ENCODE results near the gene PTPRN2.

PTPRN2 gene

DNA sequence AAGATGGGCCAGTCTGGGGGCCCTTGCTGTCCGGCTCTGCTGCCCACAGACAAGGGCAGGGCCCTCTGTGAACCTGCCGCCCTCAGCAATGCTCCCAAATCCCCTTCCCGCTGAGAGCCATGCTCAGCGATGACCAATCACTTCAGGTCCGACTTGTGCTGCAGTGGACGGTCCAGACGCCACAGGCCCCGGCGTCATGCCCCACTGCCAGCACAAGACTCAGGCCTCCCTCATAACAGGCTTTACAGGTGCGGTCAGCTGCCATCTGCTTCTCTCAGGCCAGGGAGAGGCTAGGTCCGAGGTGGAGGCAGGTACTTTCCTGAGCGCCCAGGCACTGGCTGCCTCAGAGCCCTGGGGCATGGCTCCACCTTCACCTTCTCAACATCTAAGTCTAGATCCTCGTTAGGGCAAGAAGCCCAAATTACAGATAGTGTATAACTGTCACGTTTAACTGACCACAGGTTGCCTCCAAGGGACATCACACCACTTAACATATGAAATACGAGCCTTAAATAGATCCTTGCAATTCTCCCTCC lies 393.2 kb downstream of the PTPRN2 start:
- no peak for DNase-seq

- no peak for DNase-seq
These were observed 394.2 kb downstream of the PTPRN2 start for GRCh38 chr7:158193446-158193845.

- DNase-seq, result no peak
These were observed 394.7 kb downstream of the PTPRN2 start for GRCh38 chr7:158192956-158193355.

- no peak for DNase-seq
These were observed 395.3 kb downstream of the PTPRN2 start for GRCh38 chr7:158192184-158192835.

DNA sequence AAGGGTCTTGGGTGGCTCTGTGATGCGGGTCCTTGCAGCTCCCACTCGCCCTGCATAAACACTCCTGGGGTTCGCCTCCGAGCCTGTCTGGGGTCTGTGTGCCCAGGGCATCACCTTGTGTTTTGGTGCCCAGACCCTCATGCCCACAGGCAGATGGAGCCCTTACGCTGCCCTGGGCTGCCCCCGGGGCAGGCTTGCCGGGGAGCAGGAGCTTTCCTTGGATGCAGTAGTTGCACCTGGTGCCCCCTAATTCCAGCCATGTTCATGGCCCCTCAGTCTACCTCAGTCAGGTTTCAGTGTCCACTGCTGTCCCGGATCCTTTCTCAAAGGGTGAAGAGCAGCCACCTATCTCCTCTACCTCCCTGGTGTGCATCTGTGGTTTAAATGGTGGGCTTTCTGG lies 396.0 kb downstream of the PTPRN2 start:
- DNase-seq, result no peak

GRCh38 chr7:158190756-158191155 lies 396.9 kb downstream of the PTPRN2 start:
- no peak for DNase-seq

- DNase-seq, result no peak
These were observed 398.9 kb downstream of the PTPRN2 start for GRCh38 chr7:158188676-158189075.

- DNase-seq, result no peak
These were observed 400.0 kb downstream of the PTPRN2 start for GRCh38 chr7:158187694-158187994.

DNA sequence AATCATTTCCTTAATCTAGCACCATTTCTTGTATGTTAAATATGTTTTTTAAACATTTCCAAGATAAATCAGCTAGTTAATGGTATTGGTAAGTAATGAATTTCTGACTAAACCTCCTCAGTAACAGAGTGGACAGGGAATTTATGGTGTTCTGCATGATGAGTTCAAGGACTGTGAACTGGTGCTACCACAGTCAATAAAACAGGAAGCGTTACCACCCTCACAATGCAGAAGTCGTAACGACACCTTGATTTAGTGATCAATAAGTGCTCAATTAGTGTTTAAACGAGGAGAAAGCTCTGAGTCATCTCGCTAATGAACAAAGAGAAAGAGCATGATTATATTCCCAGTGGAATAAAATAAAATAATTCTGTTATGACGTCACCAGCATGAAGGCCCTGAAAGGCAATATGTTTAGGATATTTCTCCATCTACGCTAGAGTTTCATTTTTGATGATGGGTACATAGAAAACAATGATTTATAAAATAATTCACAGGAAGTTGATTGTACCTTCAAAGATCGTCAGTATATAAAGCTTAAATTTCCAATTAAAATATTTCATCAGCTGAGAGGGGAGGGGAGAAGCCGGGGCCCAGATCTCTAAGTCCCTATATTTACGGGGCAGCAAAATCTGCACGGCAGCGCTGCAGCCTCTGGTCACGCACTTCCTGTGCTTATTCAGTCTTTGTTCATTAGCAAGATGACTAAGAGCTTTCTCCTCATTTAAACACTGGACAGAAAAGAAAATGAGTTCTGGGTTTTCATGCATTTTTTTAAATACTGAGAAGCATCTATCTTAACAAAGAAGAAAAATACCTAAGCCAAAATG lies 400.5 kb downstream of the PTPRN2 start:
- DNase-seq, result no peak

DNA sequence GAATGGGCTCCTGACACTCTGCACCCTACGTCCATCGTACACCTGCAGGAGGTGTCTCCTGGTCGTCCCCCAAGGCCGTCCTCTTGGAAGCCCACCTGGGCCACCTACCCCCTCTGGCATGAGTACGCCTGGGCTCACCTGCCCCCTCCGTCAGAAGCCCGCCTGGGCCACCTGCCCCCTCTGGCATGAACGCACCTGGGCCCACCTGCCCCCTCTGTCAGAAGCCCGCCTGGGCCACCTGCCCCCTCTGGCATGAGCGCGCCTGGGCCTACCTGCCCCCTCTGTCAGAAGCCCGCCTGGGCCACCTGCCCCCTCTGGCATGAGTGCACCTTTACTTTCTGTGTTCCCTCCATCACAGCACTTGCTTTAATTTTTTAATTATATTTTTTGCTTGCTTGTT lies 401.2 kb downstream of the PTPRN2 start:
- DNase-seq, result no peak

GRCh38 chr7:158185653-158186052 lies 402.0 kb downstream of the PTPRN2 start:
- no peak for DNase-seq

GRCh38 chr7:158183431-158183830 lies 404.2 kb downstream of the PTPRN2 start:
- no peak for DNase-seq

DNA sequence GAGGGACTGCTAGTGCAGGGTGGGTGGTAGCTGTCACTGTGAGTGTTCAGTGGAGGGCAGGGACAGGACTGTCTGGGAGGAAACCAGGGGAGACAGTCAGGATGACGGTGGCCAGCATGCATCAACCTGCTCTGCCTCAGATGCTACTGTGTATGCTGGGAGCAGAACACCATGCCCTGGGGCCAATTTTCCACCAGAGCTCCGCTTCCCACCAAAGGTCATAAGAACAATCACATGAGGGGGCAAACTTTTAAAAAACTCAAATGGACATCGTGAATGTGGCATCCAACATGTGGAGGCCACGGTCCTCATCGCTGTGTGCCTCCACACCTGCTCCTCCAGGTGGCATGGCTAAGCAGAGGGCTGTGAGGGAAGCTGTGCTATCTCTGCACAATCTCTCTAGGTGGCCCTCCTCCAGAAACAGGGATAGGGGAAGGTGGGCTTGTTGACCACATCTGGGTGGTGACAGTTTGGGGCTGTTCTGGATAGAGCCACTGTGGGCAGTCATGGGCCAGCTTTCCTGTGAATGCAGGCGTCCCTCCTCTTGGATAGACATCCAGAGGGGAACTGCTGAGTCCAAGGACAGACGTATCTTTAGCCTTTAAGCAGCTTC lies 411.0 kb downstream of the PTPRN2 start:
- no peak for DNase-seq

DNA sequence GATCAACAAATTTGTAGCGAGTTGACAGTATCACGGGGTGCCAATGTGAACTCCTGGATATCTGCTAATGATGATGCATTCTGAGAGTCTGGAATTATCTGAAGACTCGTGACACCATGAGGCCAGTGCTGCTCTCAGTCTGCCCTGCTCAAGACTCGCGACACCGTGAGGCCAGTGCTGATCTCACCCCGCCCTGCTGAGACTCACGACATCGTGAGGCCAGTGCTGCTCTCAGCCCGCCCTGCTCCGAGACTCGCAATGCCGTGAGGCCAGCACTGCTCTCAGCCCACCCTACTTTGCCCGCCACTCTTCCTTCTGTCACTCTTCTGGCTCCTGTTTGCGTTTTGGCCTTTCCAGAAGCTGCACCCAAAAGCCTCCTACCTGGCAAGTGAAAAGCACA lies 411.8 kb downstream of the PTPRN2 start:
- no peak for DNase-seq

GRCh38 chr7:158174947-158175346 lies 412.7 kb downstream of the PTPRN2 start:
- no peak for DNase-seq

- DNase-seq, result no peak
These were observed 420.2 kb downstream of the PTPRN2 start for GRCh38 chr7:158167373-158167772.

DNA sequence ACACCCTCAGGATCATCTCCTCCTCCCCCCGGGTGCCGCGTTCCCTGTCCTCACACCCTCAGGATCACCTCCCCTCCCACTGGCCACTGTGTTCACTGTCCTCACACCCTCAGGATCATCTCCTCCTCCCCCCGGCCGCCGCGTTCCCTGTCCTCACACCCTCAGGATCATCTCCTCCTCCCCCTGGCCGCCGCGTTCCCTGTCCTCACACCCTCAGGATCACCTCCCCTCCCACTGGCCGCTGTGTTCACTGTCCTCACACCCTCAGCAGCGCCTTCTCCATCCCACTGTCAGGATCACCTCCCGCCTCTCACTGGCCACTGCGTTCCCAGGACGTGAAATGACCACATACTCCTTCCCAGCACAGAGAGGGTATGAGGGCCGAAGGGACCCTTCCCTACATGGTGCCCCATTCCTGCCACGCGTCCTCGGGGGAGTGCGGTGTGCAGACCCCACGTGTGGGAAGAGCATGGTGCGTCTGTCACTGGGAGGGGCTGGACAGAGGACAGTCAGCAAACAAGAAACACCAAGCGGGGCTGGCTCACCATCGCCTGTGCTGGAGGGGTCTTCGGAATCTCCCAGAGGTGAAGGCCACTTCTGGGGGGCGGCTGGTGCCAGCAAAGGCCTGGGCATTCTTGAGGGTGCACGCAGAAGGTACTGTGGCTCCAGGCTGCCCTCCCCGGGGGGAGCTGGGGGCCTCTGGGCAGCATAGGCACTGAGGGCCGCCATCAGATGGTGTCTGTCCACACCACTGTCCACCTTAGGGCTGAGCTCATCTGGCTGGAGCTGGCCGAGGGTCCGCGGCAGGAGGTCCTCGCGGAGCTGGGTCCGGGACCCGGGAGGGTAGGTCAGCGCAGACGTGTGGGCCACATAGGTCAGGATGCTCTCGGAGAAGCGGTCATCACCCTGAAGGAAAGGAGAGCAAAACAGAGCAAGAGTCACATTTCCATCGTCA lies 421.0 kb downstream of the PTPRN2 start:
- no peak for DNase-seq

DNA sequence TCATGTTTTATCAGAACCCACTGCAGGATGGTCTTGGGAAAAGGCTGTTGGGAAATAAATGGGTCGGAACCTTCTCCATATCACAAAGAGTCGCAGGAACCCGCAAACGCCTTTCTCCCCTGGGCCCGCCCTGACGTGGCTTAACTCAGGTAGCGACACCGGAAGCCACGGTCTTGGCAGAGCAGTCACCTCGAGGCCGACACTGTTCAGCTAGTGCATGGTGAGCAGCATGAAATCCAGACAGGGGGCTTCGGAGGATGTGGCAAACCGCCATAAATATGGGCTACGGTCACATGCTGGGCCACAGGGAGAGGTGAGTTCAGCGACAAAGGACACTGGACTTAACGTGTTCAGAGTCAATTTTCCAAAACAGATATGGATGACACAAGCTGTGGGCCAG lies 421.9 kb downstream of the PTPRN2 start:
- no peak for DNase-seq

GRCh38 chr7:158164101-158165095 lies 423.2 kb downstream of the PTPRN2 start:
- no peak for DNase-seq

- DNase-seq, result no peak
These were observed 426.4 kb downstream of the PTPRN2 start for GRCh38 chr7:158161194-158161593.

- no peak for DNase-seq
These were observed 427.4 kb downstream of the PTPRN2 start for GRCh38 chr7:158160199-158160598.

All from fibroblast of skin of abdomen (primary cell).